ENCODE results near the gene XXYLT1. TPM values are rescaled to one million over a fixed set of nuclear protein-coding genes. Genes with fewer than 3 reads are reported as not detected.
A peak's percentile ranks its signal among the peaks of the same experiment; 100 is the strongest.

The XXYLT1 gene
- total RNA-seq, 2 donors from 2014 or later: 1.3 to 4.2 TPM

- no peak for ATAC-seq
Observed at GRCh38 chr3:195113536-195114425, 157.2 kb downstream of the XXYLT1 start.

GRCh38 chr3:195113048-195113447 lies 157.9 kb downstream of the XXYLT1 start:
- no peak for ATAC-seq
- WGBS, 2 donors: 85 to 90% methylated on average over 14 of the region's 14 CpGs
- intact Hi-C loops (cut with DNase I): no loop called here
- Histone ChIP-seq H3K4me1 (no peaks in the 10 kb centered on the region), H3K36me3 (replicated peaks in 1 of 2; ENCODE audit: insufficient read depth in 1 of 2, low read depth in 2 of 2) (no peaks in the 10 kb centered on the region), H3K27ac (no peak overlapping the region), H3K4me3 (no peak overlapping the region), H3K9me3 (no peaks in the 10 kb centered on the region), H3K27me3 (no peaks in the 10 kb centered on the region)
- TF ChIP-seq CTCF (IDR thresholded peaks at IDR 0.05) (no peak), POLR2A (IDR thresholded peaks at IDR 0.05) (no peak)
- DNase-seq: no peak

More at GRCh38 chr3:195113536-195114425, 157.2 kb downstream of the XXYLT1 start:
- Histone ChIP-seq H3K9me3 (no peaks in the 10 kb centered on the region), H3K27ac (no peak overlapping the region), H3K4me3 (no peak overlapping the region), H3K4me1 (no peaks in the 10 kb centered on the region), H3K36me3 (replicated peaks in 1 of 2; ENCODE audit: insufficient read depth in 1 of 2, low read depth in 2 of 2) (no peaks in the 10 kb centered on the region), H3K27me3 (no peaks in the 10 kb centered on the region)
- no peak for TF ChIP-seq POLR2A (IDR thresholded peaks at IDR 0.05)
- no peak for TF ChIP-seq CTCF (IDR thresholded peaks at IDR 0.05)
- no peak for DNase-seq
- intact Hi-C loops (cut with DNase I): no loop called here
- 75 to 81% methylated on average over 14 of the region's 14 CpGs for WGBS, 2 donors

GRCh38 chr3:195112361-195112791 lies 158.6 kb downstream of the XXYLT1 start:
- H3K36me3 ChIP-seq (replicated peaks in 1 of 2; ENCODE audit: insufficient read depth in 1 of 2, low read depth in 2 of 2): no peaks in the 10 kb centered on the region
- no peak overlapping the region for H3K27ac ChIP-seq
- intact Hi-C loops (cut with DNase I): no loop called here
- ATAC-seq: no peak
- H3K9me3 ChIP-seq: no peaks in the 10 kb centered on the region
- 70 to 75% methylated on average over 18 to 22 of the region's 22 CpGs for WGBS, 2 donors
- DNase-seq: no peak
- no peak overlapping the region for H3K4me3 ChIP-seq
- TF ChIP-seq CTCF (IDR thresholded peaks at IDR 0.05) (no peak), POLR2A (IDR thresholded peaks at IDR 0.05) (no peak)
- H3K4me1 ChIP-seq: no peaks in the 10 kb centered on the region
- H3K27me3 ChIP-seq: no peaks in the 10 kb centered on the region

- 87 to 91% methylated on average over 9 of the region's 9 CpGs for WGBS, 2 donors
- H3K9me3 ChIP-seq: no peaks in the 10 kb centered on the region
- H3K27me3 ChIP-seq: no peaks in the 10 kb centered on the region
- DNase-seq (no peak), ATAC-seq (no peak)
- no peak overlapping the region for H3K27ac ChIP-seq
- no peaks in the 10 kb centered on the region for H3K36me3 ChIP-seq (replicated peaks in 1 of 2; ENCODE audit: insufficient read depth in 1 of 2, low read depth in 2 of 2)
- no peak overlapping the region for H3K4me3 ChIP-seq
- no peaks in the 10 kb centered on the region for H3K4me1 ChIP-seq
- TF ChIP-seq CTCF (IDR thresholded peaks at IDR 0.05): no peak
- no peak for TF ChIP-seq POLR2A (IDR thresholded peaks at IDR 0.05)
- intact Hi-C loops (cut with DNase I): no loop called here
Observed at GRCh38 chr3:195111766-195112165, 159.2 kb downstream of the XXYLT1 start.

- ATAC-seq: peak; percentile 12
- WGBS, 2 donors: 76% methylated on average over 9 of the region's 9 CpGs
- Histone ChIP-seq H3K9me3 (no peaks in the 10 kb centered on the region), H3K4me1 (peaks cover 4% of the 10 kb centered on the region), H3K27ac (no peak overlapping the region), H3K27me3 (no peaks in the 10 kb centered on the region), H3K4me3 (no peak overlapping the region), H3K36me3 (replicated peaks in 1 of 2; ENCODE audit: insufficient read depth in 1 of 2, low read depth in 2 of 2) (no peaks in the 10 kb centered on the region)
- intact Hi-C loops (cut with DNase I): no loop called here
- TF ChIP-seq POLR2A (IDR thresholded peaks at IDR 0.05): no peak
- TF ChIP-seq CTCF (IDR thresholded peaks at IDR 0.05): no peak
- DNase-seq: no peak
Observed at GRCh38 chr3:195111319-195111705, 159.6 kb downstream of the XXYLT1 start.
